HG03558 (cell line): ENCODE data around the gene ANGPTL8.

Source experiments
- ATAC-seq: cut with Tn5 transposase; IDR thresholded peaks from one replicate; pipeline ENCODE4 v1.9.1; 2021; ENCODE audit warnings: moderate number of reproducible peaks; ENCODE audit not compliant: unreplicated experiment; ENCODE audit errors: extremely low read depth

ANGPTL8 gene, protein sequence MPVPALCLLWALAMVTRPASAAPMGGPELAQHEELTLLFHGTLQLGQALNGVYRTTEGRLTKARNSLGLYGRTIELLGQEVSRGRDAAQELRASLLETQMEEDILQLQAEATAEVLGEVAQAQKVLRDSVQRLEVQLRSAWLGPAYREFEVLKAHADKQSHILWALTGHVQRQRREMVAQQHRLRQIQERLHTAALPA

DNA sequence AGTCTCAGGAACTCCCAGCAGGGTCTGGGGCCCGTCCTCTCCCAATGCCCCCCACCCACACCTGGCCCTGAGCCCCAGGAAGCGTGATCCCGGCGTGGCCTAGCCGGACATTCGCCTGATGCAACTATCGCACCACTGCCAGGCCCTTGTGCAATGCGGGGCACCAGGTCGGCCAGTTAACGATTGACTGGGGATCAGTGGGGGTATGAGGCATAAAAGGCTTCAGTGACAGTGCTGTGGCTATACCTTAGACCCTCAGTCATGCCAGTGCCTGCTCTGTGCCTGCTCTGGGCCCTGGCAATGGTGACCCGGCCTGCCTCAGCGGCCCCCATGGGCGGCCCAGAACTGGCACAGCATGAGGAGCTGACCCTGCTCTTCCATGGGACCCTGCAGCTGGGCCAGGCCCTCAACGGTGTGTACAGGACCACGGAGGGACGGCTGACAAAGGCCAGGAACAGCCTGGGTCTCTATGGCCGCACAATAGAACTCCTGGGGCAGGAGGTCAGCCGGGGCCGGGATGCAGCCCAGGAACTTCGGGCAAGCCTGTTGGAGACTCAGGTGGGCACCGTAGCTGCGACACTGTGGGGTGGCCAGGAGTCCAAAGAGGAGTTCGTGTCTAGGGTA lies at the start of gene ANGPTL8:
Gene ANGPTL8 (plus strand): TSS at position 243 of the 624 bp plus-strand sequence. CDS start 19 bp downstream, at position 262.
- ATAC-seq = no peak

DNA sequence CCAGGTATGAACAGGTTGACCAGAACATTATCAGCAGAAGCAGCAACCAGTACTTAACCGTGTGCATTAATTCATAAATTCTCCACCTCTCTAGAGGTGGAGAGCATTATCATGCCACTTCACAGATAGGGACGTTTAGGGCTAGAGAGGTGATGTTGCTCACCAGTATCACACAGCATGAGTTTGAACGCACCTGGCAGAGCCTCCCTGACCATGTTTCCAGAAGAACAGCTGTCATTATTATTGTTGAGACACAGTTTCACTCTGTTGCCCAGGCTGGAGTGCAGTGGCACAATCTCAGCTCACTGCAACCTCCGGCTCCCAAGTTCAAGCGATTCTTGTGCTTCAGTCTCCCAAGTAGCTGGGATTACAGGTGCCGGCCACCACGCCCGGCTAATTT lies 48.9 kb upstream of the ANGPTL8 start:
- no peak for ATAC-seq

- no peak for ATAC-seq
Observed at GRCh38 chr19:11191273-11191755, 48.1 kb upstream of the ANGPTL8 start.

- ATAC-seq = no peak
Observed at GRCh38 chr19:11191934-11192333, 47.5 kb upstream of the ANGPTL8 start.

DNA sequence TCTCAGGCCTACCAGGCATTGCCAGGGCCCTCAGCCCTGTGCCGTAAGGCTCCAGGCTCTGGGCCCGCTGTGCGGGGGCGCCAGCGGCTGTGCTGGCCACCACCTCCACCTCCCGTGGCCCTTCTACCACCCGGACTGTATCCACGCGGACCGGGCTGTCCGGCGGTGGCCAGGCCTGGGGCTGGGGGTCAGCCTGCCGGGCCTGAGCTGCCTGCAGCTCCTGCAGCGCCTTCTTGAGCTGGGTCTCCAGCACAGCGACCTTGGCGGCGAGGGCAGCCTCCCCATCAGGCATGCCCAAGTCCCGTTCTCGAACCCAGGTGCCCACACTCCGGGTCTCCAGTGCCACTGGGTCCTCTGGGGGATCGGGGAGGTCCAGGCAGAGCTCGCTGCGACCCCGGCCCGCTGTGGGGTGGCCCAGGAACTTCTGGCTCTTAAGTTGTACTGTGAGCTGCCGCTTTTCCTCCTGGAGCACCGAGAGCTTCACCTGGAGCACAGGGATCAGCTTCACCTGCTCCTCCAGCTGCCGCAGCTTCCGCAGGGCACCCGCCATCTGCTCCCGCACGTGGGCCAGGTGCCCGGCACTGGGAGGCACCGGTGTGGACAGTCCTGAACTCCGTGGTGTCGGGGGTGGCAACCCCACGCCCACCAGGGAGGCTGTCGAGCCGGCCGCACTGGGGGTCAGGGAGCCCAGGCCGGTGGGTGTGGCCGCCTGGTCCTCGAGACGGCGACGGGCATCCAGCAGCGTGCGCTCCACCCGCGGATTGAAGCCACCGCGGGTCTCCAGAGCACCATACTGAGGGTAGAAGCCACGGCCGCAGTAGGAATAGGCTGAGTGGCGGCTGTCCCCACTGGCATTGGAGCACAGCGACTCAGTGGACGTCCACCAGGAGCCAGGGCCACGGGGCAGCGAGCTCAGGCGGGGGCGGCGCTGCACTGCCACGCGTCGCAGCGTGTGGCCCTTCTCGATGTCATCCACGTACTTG lies 46.2 kb upstream of the ANGPTL8 start:
- no peak for ATAC-seq

- no peak for ATAC-seq
Observed at GRCh38 chr19:11194173-11194572, 45.2 kb upstream of the ANGPTL8 start.

DNA sequence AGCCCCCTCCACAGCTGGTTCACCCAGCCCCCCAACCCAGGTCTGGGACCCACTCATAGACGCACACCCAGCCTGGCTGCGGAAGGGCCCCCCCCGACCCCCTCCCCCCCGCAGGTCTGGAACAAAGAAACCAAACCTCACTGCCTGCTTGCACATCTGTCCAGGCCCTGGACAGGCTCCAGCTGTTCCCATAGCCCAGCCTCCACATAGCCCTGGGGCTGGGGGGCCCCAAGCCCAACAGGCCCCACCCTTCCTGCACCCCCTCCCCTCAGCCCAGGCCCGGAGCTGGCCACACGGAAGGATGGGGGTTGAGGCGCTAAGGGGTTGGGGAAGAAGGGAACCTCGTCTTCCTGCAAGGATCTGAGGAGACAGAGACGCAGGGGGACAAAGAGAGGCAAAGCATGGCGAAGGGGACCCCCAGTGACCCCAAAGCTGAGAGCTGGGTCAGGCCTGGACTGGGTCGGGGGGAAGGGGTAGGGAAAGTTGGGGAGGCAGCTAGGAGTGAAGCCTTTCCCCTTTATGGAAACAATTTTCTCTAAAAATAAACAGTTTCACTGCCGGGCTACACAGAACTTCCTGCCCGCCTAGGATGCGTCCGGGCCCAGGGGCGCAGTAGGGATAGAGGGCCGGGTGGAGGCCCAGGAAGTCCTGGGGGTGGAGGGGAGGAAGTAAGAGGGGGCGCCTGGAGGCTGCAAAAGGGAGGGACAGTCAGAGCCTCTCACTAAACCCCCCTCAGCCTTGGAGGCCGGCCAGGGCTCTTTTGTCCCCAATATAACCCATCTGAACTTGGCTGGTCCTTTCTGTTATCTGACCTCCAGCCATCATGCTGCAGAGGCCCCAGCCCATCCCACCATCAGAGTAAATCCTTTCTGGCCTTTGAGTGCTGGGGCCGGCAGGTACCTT lies 44.5 kb upstream of the ANGPTL8 start:
- ATAC-seq = no peak

GRCh38 chr19:11195681-11196080 lies 43.7 kb upstream of the ANGPTL8 start:
- ATAC-seq = no peak

DNA sequence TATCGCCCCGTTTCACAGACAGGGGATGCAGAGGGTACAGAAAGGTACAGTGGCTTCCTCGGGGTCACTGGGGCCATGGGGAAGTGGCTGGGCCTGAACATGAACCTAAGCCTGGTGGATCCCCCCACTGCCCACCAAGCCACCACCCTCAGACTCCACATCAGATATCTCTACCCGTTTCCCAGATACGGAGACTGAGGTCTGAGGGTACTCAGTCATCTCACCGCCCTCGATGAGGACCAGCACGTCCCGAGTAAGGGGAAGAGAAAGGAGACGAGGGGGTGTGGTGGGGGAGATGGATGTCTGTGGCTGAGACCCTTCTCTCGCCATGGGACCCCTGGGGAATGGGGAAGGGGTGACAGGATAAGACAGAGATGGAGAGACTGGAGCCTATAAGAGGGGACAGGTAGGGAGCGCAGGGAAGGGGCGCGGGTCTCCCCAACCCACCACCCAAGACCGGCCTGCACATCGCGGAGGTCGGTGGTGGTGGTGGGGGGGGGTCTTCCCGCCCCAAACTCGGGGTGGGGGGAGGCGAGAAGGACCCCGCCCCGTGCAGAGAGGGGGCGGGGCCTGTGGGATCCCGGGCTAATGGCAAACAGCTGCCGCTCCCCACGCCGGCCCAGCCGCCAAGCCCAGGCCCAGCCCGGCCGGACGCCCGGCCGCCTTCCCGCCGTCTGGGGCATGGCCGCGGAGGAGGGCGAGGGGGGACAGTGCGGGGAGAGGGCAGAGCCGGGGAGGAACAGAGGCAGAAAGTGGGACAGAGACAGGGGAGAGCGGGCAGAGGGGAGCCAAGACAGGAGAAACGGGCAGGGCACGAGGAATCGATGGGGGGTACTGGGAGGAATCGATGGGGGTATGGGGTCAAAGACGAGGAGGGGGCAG lies 42.8 kb upstream of the ANGPTL8 start:
- no peak for ATAC-seq

GRCh38 chr19:11197291-11198174 lies 41.9 kb upstream of the ANGPTL8 start, which contains the start of gene KANK2:
KANK2 (minus strand) TSS chr19:11197545; CDS start chr19:11194511, 3,034 bp downstream.
- ATAC-seq = no peak

DNA sequence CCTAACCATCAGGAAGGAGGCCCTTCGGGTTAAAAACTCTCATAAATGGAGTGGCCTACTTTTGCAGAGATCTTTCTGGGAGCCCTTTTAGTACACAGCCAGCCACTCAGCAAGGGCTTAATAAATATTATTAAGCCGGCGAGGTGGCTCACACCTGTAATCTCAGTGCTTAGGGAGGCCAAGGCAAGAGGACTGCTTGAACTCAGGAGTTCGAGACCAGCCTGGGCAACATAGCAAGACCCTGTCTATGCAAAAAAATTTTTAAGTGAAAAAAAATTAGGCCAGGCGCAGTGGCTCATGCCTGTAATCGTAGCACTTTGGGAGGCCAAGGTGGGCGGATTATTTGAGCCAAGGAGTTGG lies 41.3 kb upstream of the ANGPTL8 start:
- ATAC-seq = no peak

GRCh38 chr19:11198769-11199424 lies 40.5 kb upstream of the ANGPTL8 start:
- no peak for ATAC-seq

- ATAC-seq = no peak
Observed at GRCh38 chr19:11199517-11199916, 39.9 kb upstream of the ANGPTL8 start.

GRCh38 chr19:11200015-11200574 lies 39.3 kb upstream of the ANGPTL8 start:
- no peak for ATAC-seq

DNA sequence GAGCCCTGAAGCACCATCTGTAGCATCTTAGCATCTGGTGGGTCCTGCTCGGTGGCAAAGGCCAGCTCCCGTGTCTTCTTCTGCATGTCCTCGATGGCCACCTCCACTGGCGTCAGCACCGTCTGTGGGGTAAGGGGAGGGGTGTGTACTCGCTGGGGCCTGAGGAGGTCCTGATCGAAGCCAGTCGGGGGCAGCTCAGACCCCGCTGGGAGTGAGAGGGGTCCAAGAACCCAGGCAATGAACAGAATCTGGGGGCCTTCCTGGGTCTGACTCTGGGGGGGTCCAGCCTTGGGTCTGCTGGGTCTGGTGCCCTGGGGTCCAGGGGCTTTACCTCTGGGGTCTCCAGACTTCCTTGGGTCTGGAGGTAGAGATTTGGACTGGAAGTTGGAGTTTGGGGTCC lies 38.5 kb upstream of the ANGPTL8 start:
- no peak for ATAC-seq

DNA sequence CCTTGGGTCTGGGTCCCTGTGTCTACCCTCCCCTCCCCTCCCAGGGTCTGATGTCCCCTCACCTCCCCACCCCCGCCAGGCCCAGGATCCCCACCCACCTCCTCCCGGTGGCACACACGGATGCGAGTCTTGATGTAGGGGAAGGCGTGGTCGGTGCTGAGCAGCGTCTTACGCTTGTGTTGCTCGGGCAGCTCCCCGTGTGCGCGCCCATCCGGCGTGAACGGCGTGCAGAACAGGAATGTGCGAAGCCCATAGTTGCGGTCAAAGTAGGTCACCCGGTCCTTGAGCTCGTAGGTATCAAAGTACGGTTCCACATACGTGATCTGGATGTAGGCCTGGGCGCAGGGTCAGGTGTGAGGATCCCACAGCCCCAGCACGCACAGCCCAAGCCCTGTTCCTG lies 37.6 kb upstream of the ANGPTL8 start:
- no peak for ATAC-seq
